HepG2 (cell line): ENCODE results near the gene BRK1. TPM values are rescaled to one million over a fixed set of nuclear protein-coding genes. Genes with fewer than 3 reads are reported as not detected.
A peak's percentile ranks its signal among the peaks of the same experiment; 100 is the strongest.

ENCODE experiments used
- BORCS8-MEF2B ChIP-seq: sonication (generic); formaldehyde crosslinking; IDR thresholded peaks from 2 replicates; pipeline ENCODE4 v1.8.0; 2022; ENCODE audit warnings: mild to moderate bottlenecking, missing genetic modification reagents
- CREM ChIP-seq, 2 experiments: sonication (generic) in 1 of 2; formaldehyde crosslinking in 1 of 2; IDR thresholded peaks; 2 replicates each; pipeline versions ENCODE4 v1.4.0 to v1.6.1; 2016 to 2020; ENCODE audit warnings: antibody characterized with exemption in 1 of 2, mild to moderate bottlenecking in 1 of 2, missing genetic modification reagents in 1 of 2
- DR1 ChIP-seq: sonication (generic); formaldehyde crosslinking; IDR thresholded peaks from 2 replicates; pipeline ENCODE4 v1.8.0; 2021; ENCODE audit warnings: mild to moderate bottlenecking, missing genetic modification reagents, inconsistent platforms
- GLI4 ChIP-seq: sonication (generic); formaldehyde crosslinking; IDR thresholded peaks from 2 replicates; pipeline ENCODE4 v1.5.1; 2020; ENCODE audit warnings: missing genetic modification reagents, mild to moderate bottlenecking, moderate library complexity, borderline replicate concordance
- HDAC2 ChIP-seq: sonication (generic); formaldehyde crosslinking; IDR thresholded peaks from 2 replicates; pipeline ENCODE4 v1.4.0; 2020; ENCODE audit warnings: missing genetic modification reagents
- HES4 ChIP-seq: sonication (generic); formaldehyde crosslinking; IDR thresholded peaks from 2 replicates; pipeline ENCODE4 v1.9.0; 2021; ENCODE audit warnings: mild to moderate bottlenecking, missing genetic modification reagents, borderline replicate concordance
- HNRNPK ChIP-seq: fragments of 200-400 bp; formaldehyde crosslinking; IDR thresholded peaks from 2 replicates; pipeline ENCODE4 v1.6.1; 2018; ENCODE audit warnings: low read length, low read depth, moderate library complexity, mild to moderate bottlenecking; ENCODE audit not compliant: poor library complexity, severe bottlenecking
- LCORL ChIP-seq, 2 experiments: fragments of 450-650 bp in 1 of 2; sonication (generic) in 1 of 2; formaldehyde crosslinking in 1 of 2; IDR thresholded peaks; 2 replicates each; pipeline versions ENCODE4 v1.5.0 to v1.6.1; 2017 to 2020; ENCODE audit warnings: antibody characterized with exemption in 1 of 2, missing genetic modification reagents in 1 of 2
- NAIF1 ChIP-seq: sonication (generic); formaldehyde crosslinking; IDR thresholded peaks from 2 replicates; pipeline ENCODE4 v1.5.0; 2020; ENCODE audit warnings: mild to moderate bottlenecking, missing genetic modification reagents, borderline replicate concordance
- RARA ChIP-seq: IDR thresholded peaks from 2 replicates; pipeline ENCODE4 v1.6.1; 2016; ENCODE audit warnings: missing genetic modification reagents, missing compliant biosample characterization
- REPIN1 ChIP-seq: sonication (generic); formaldehyde crosslinking; IDR thresholded peaks from 2 replicates; pipeline ENCODE4 v1.8.0; 2022; ENCODE audit warnings: missing genetic modification reagents, low read depth, mild to moderate bottlenecking, borderline replicate concordance
- SALL1 ChIP-seq: sonication (generic); formaldehyde crosslinking; IDR thresholded peaks from 2 replicates; pipeline ENCODE4 v1.8.0; 2022; ENCODE audit warnings: mild to moderate bottlenecking, missing genetic modification reagents
- SP1 ChIP-seq, 2 experiments: fragments of 450-650 bp in 1 of 2; sonication (generic) in 1 of 2; formaldehyde crosslinking in 1 of 2; IDR thresholded peaks; 2 replicates each; pipeline versions ENCODE4 v1.4.0 to v1.6.1; 2016 to 2020; ENCODE audit warnings: missing genetic modification reagents in 1 of 2
- SSRP1 ChIP-seq: IDR thresholded peaks from 2 replicates; pipeline ENCODE4 v1.6.1; 2016; ENCODE audit warnings: control low read depth
- TAF15 ChIP-seq: fragments of 200-400 bp; formaldehyde crosslinking; IDR thresholded peaks from one replicate; pipeline ENCODE4 v1.6.1; 2018; ENCODE audit warnings: mild to moderate bottlenecking, low read depth, low read length; ENCODE audit not compliant: poor library complexity, severe bottlenecking
- TEAD3 ChIP-seq: optimal IDR thresholded peaks from 2 replicates; pipeline ENCODE3; 2016; ENCODE audit warnings: borderline replicate concordance
- YEATS4 ChIP-seq: sonication (generic); formaldehyde crosslinking; IDR thresholded peaks from 2 replicates; pipeline ENCODE4 v1.4.0; 2020; ENCODE audit warnings: missing genetic modification reagents, borderline replicate concordance
- ZNF30 ChIP-seq: sonication (generic); formaldehyde crosslinking; IDR thresholded peaks from 2 replicates; pipeline ENCODE4 v1.5.0; 2020; ENCODE audit warnings: mild to moderate bottlenecking, missing genetic modification reagents
- ZNF552 ChIP-seq: sonication (generic); formaldehyde crosslinking; IDR thresholded peaks from 2 replicates; pipeline ENCODE4 v1.9.0; 2022; ENCODE audit warnings: missing genetic modification reagents, mild to moderate bottlenecking, borderline replicate concordance
- ZNF562 ChIP-seq: sonication (generic); formaldehyde crosslinking; IDR thresholded peaks from 2 replicates; pipeline ENCODE4 v1.8.0; 2022; ENCODE audit warnings: missing genetic modification reagents, borderline replicate concordance
- ZNF614 ChIP-seq: IDR thresholded peaks from 2 replicates; pipeline ENCODE4 v1.6.1; 2018; ENCODE audit warnings: missing biosample characterization, missing genetic modification reagents, inconsistent platforms, borderline replicate concordance
- polyA plus RNA-seq, 8 experiments: library from polyadenylated mRNA; depleted of rRNA in 3 of 8; stranded (reverse) in 7 of 8; unstranded in 1 of 8; fragments of >200 nt; fragmentation: Illumina TruSeq in 4 of 8; extraction: Trizol in 4 of 8; gene quantifications; 2 replicates each; pipeline versions ENCODE4 v1.2.1 to v1.2.3, GENCODE V29; 2011 to 2016; ENCODE audit warnings: low read depth in 4 of 8, missing spikeins in 1 of 8, mixed read lengths in 1 of 8; ENCODE audit not compliant: insufficient read depth in 1 of 8
- total RNA-seq, 5 experiments: library from RNA; depleted of rRNA; stranded (reverse); fragments of >200 nt; fragmentation: Illumina TruSeq; extraction: Trizol; gene quantifications; 2 replicates each; pipeline ENCODE4 v1.2.3, GENCODE V29; 2016; ENCODE audit warnings: low read depth in 1 of 5
- TF ChIP-seq, protein P1 (sequence below): sonication (generic); formaldehyde crosslinking; IDR thresholded peaks from 2 replicates; pipeline ENCODE4 v1.5.0; 2020; ENCODE audit warnings: mild to moderate bottlenecking, missing genetic modification reagents
- TF ChIP-seq, protein P2 (sequence below): IDR thresholded peaks from 2 replicates; pipeline ENCODE4 v1.6.1; 2016

The BRK1 gene
- total and polyA plus RNA-seq, 2 of the 13 experiments (the other 11 are each of a cell fraction or from before 2014, with no cell fraction given) = 118 to 155 TPM

- TF ChIP-seq BORCS8-MEF2B = no peak
- TF ChIP-seq RARA = 0 out of 2 replicates have a peak, but pooled peaks have one; percentile 21
- no peak for TF ChIP-seq LCORL (IDR thresholded peaks at IDR 0.05)
- peak; percentile 42; the same call in 1 of the 2 replicates for TF ChIP-seq LCORL (CRISPR knock-in tag; IDR thresholded peaks at IDR 0.05)
- TF ChIP-seq, protein P1, sequence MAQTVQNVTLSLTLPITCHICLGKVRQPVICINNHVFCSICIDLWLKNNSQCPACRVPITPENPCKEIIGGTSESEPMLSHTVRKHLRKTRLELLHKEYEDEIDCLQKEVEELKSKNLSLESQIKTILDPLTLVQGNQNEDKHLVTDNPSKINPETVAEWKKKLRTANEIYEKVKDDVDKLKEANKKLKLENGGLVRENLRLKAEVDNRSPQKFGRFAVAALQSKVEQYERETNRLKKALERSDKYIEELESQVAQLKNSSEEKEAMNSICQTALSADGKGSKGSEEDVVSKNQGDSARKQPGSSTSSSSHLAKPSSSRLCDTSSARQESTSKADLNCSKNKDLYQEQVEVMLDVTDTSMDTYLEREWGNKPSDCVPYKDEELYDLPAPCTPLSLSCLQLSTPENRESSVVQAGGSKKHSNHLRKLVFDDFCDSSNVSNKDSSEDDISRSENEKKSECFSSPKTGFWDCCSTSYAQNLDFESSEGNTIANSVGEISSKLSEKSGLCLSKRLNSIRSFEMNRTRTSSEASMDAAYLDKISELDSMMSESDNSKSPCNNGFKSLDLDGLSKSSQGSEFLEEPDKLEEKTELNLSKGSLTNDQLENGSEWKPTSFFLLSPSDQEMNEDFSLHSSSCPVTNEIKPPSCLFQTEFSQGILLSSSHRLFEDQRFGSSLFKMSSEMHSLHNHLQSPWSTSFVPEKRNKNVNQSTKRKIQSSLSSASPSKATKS = no peak; the same call in 1 of the 2 replicates
- TF ChIP-seq YEATS4 = peak; percentile 83
- no peak for TF ChIP-seq REPIN1
- TF ChIP-seq ZNF30 = no peak
- peak; percentile 6 for TF ChIP-seq TEAD3 (CRISPR knock-in tag)
- TF ChIP-seq SP1 (IDR thresholded peaks at IDR 0.05) = no peak
- peak; percentile 92 for TF ChIP-seq SP1 (CRISPR knock-in tag; IDR thresholded peaks at IDR 0.05)
- no peak for TF ChIP-seq SSRP1
- TF ChIP-seq HNRNPK = no peak
- TF ChIP-seq ZNF614 (CRISPR knock-in tag) = peak; percentile 38; the same call in 1 of the 2 replicates
- peak; percentile 62; the same call in 1 of the 2 replicates for TF ChIP-seq SALL1 (CRISPR knock-in tag)
- TF ChIP-seq NAIF1 (CRISPR knock-in tag) = no peak
- 0 out of 2 replicates have a peak, but pooled peaks have one; percentile 41 for TF ChIP-seq HDAC2 (CRISPR knock-in tag)
- TF ChIP-seq GLI4 (CRISPR knock-in tag) = 0 out of 2 replicates have a peak, but pooled peaks have one; percentile 22
- no peak for TF ChIP-seq ZNF562 (CRISPR knock-in tag)
- peak; percentile 25 for TF ChIP-seq TAF15
- no peak for TF ChIP-seq CREM (IDR thresholded peaks at IDR 0.05)
- TF ChIP-seq CREM (CRISPR knock-in tag; IDR thresholded peaks at IDR 0.05) = no peak
- no peak for TF ChIP-seq DR1
- TF ChIP-seq, protein P2, sequence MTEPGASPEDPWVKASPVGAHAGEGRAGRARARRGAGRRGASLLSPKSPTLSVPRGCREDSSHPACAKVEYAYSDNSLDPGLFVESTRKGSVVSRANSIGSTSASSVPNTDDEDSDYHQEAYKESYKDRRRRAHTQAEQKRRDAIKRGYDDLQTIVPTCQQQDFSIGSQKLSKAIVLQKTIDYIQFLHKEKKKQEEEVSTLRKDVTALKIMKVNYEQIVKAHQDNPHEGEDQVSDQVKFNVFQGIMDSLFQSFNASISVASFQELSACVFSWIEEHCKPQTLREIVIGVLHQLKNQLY (CRISPR knock-in tag) = no peak
- no peak for TF ChIP-seq HES4 (CRISPR knock-in tag)
- TF ChIP-seq ZNF552 (CRISPR knock-in tag) = 0 out of 2 replicates have a peak, but pooled peaks have one; percentile 65
Observed at GRCh38 chr3:10164546-10165393, 49.3 kb downstream of the BRK1 start, which contains the start of gene IRAK2 (continued).
